ENCODE measurements around the gene MAGIX. TPM values are rescaled to one million over a fixed set of nuclear protein-coding genes. Genes with fewer than 3 reads are reported as not detected.
"Not testable (repeated sequence)": the region's sequence is repeated elsewhere in the genome, so short reads cannot be mapped to it uniquely, and the experiment has no call there.

The MAGIX gene
- total and polyA plus RNA-seq, 9 donors = 0.32 to 22.5 (median 1.7) TPM

DNA sequence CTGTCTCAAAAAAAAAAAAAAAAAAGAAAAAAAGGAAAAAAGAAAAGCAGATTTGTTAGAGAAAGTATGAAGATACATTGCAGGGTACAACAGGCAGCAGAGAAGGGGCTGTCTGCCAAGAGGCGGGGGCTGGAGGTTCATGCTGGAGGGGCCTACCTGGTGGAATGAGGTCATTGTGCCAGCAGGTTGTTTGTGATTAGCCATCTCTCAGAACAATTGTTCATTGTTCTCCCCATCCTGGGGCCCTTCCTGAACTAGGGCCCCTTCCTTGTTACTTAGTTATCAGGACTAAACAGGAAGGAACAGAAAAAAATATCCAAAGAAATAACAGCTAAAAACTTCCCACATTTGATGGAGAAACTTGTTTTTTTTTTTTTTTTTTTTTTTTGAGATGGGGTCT, 25.1 kb upstream of the MAGIX start:
- WGBS, 3 donors = 89 to 96% (median 93%) methylated on average over 1 of the region's 1 CpG
- TF ChIP-seq, protein P1, sequence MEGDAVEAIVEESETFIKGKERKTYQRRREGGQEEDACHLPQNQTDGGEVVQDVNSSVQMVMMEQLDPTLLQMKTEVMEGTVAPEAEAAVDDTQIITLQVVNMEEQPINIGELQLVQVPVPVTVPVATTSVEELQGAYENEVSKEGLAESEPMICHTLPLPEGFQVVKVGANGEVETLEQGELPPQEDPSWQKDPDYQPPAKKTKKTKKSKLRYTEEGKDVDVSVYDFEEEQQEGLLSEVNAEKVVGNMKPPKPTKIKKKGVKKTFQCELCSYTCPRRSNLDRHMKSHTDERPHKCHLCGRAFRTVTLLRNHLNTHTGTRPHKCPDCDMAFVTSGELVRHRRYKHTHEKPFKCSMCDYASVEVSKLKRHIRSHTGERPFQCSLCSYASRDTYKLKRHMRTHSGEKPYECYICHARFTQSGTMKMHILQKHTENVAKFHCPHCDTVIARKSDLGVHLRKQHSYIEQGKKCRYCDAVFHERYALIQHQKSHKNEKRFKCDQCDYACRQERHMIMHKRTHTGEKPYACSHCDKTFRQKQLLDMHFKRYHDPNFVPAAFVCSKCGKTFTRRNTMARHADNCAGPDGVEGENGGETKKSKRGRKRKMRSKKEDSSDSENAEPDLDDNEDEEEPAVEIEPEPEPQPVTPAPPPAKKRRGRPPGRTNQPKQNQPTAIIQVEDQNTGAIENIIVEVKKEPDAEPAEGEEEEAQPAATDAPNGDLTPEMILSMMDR (IDR thresholded peaks at IDR 0.05) = no peak
- no peak for TF ChIP-seq EP300 (IDR thresholded peaks at IDR 0.05)
- no peak for TF ChIP-seq POLR2A (IDR thresholded peaks at IDR 0.05)
- Histone ChIP-seq H3K9me3 (no peaks in the 10 kb centered on the region), H3K27ac (no peak overlapping the region), H3K27me3 (no peaks in the 10 kb centered on the region), H3K36me3 (no peaks in the 10 kb centered on the region), H3K4me1 (ENCODE audit: insufficient read depth) (no peaks in the 10 kb centered on the region), H3K4me3 (no peak overlapping the region)
- DNase-seq = no peak
- intact Hi-C loops (cut with DNase I) = no loop called here

DNA sequence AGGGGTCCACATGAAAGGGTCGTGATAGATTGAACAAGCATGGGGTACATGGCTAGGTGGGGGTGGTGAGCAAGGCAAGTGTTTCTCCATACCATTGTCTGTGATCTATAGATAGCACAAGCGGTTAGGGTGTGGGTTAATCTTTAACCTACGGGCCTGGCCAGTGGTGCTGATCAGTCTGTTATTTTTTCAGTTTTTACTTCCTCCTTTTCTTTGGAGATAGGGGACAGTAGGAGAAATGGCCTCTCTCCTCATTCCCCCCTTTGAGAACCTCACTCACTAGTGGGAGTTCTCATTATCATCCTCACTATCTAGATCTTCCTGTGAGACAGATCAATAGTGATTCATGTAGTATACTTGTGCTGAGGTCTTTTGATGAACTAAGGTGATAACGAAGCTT, 22.8 kb upstream of the MAGIX start:
- TF ChIP-seq POLR2A (IDR thresholded peaks at IDR 0.05) (no peak), EP300 (IDR thresholded peaks at IDR 0.05) (no peak)
- TF ChIP-seq, protein P1 (IDR thresholded peaks at IDR 0.05) = no peak
- no peak for DNase-seq
- no peaks in the 10 kb centered on the region for H3K4me1 ChIP-seq (ENCODE audit: insufficient read depth)
- no peaks in the 10 kb centered on the region for H3K27me3 ChIP-seq
- H3K4me3 ChIP-seq = no peak overlapping the region
- intact Hi-C loops (cut with DNase I) = no loop called here
- 73 to 78% (median 75%) methylated on average over 4 of the region's 4 CpGs for WGBS, 3 donors
- H3K9me3 ChIP-seq = no peaks in the 10 kb centered on the region
- H3K27ac ChIP-seq = no peak overlapping the region
- no peaks in the 10 kb centered on the region for H3K36me3 ChIP-seq

DNA sequence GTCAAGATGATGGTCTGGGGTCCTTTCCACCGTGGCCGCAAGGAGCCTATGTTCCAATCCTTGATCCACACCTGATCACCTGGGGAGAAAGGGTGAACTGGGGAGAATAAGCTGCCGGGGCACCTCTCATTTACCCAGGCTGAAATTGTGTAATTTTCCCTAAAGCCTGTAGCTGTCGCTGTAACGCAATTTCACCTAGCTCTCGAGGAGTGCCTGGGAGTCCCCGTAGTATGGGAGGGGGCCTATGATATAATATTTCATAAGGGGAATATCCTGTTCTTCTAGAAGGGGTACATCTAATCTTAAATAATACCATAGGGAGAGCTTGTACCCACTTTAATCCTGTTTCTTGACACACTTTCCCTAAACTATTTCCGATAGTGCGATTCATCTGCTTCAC, 20.3 kb upstream of the MAGIX start:
- H3K4me1 ChIP-seq (ENCODE audit: insufficient read depth); intact Hi-C loops (cut with DNase I); H3K27me3 ChIP-seq; H3K36me3 ChIP-seq; H3K4me3 ChIP-seq; DNase-seq; H3K9me3 ChIP-seq; H3K27ac ChIP-seq: not testable (repeated sequence)
- WGBS, 3 donors = 42 to 61% (median 49%) methylated on average over 9 of the region's 9 CpGs

DNA sequence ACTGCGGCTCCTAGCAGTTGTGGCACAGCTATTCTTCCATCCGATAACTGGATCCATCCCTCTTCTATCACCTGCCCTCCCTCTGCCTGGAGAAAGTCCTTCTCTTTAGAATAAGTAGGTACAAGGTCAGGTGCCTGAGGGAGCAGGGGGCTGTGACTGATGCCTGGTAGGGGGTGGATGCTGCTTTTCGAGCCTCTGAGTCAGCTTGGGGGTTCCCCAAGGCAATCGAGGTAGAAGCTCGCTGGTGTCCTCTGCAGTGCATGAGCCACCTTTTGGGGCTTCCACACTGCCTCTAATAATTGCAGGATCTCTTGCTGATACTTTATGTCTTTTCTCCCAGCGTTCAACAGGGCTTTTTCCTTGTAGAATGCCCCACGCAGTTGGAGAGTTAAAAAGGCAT, 19.4 kb upstream of the MAGIX start:
- intact Hi-C loops (cut with DNase I); H3K27ac ChIP-seq; DNase-seq; H3K36me3 ChIP-seq; H3K4me1 ChIP-seq (ENCODE audit: insufficient read depth); H3K27me3 ChIP-seq; H3K4me3 ChIP-seq; H3K9me3 ChIP-seq: not testable (repeated sequence)
- WGBS, 3 donors = 73 to 80% (median 75%) methylated on average over 7 of the region's 7 CpGs

DNA sequence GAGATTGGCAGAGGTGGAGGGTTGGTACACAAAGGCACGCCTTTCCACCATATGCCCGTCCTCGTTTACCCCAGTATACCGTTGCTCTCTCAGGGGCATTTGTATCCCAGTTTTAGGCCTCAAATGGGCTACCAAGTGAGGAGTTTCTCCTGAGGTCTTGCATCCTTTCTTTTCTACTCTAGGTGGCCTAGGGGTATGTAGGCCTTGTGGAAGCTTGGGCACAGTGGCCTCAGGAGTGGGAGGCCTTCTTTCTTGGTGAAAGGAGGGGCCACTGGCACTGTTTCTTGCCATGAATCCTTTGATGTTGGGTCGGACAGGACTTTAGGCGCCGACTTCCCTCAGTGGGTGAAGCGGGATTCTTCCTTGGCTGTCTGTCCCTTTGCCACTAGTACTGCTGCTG, 15.3 kb upstream of the MAGIX start:
- Histone ChIP-seq H3K27me3 (no peaks in the 10 kb centered on the region), H3K4me3 (no peak overlapping the region), H3K4me1 (ENCODE audit: insufficient read depth) (no peaks in the 10 kb centered on the region), H3K9me3 (no peaks in the 10 kb centered on the region), H3K27ac (no peak overlapping the region), H3K36me3 (no peaks in the 10 kb centered on the region)
- TF ChIP-seq, protein P1 (IDR thresholded peaks at IDR 0.05) = no peak
- TF ChIP-seq POLR2A (IDR thresholded peaks at IDR 0.05) = no peak
- TF ChIP-seq EP300 (IDR thresholded peaks at IDR 0.05) = no peak
- no peak for DNase-seq
- 80 to 87% (median 86%) methylated on average over 8 of the region's 8 CpGs for WGBS, 3 donors
- intact Hi-C loops (cut with DNase I) = no loop called here

DNA sequence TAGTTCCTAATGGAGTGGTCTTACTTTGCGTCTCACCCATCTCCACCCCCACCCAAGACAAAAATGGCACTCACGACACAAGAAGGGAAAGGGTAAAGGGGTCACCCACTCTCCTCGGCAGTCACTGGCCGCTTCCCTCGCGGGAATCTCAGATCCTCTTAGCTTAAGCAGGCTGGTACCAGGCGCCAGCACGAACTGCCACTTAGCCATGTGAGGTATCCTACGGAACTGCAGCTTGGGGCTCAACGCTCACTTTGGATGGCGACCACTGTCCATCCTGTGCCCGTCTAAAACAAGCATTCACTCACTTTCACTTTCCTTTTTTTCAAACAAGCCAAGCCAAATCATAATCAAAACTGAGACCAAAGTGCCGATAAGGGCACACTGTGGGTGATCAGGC, 14.6 kb upstream of the MAGIX start:
- Histone ChIP-seq H3K27ac (no peak overlapping the region), H3K4me1 (ENCODE audit: insufficient read depth) (no peaks in the 10 kb centered on the region), H3K36me3 (no peaks in the 10 kb centered on the region), H3K27me3 (no peaks in the 10 kb centered on the region), H3K9me3 (no peaks in the 10 kb centered on the region), H3K4me3 (no peak overlapping the region)
- TF ChIP-seq EP300 (IDR thresholded peaks at IDR 0.05) (no peak), POLR2A (IDR thresholded peaks at IDR 0.05) (no peak)
- TF ChIP-seq, protein P1 (IDR thresholded peaks at IDR 0.05) = no peak
- 83 to 88% (median 85%) methylated on average over 13 of the region's 13 CpGs for WGBS, 3 donors
- no peak for DNase-seq
- intact Hi-C loops (cut with DNase I) = no loop called here

DNA sequence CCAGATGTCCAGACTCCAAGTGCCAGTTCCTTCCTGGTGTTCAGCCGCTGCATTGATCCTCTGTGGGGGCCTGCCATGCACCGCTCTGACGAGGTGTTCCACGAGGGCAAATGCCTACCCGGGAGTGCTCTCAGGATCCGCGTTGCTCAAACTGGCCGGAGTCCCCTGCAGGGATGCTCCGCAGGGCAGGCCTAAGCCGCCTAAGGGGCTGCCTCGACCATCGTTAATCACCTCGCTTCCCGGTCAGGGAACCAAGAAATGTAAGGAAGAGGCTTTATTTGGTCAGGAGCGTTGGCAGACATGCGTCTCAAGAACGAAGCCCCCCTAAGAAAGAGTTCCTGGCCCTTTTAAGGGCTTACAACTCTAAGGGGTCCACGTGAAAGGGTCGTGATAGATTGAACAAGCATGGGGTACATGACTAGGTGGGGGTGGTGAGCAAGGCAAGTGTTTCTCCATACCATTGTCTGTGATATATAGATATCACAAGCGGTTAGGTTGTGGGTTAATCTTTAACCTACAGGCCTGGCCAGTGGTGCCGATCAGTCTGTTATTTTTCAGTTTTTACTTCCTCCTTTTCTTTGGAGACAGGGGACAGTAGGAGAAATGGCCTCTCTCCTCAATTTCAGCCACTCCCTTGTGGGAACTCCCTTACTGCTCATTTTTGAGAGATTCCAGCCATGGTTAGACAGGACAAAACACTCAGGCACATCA, 14.0 kb upstream of the MAGIX start:
- 82 to 88% (median 86%) methylated on average over 21 of the region's 21 CpGs for WGBS, 3 donors
- intact Hi-C loops (cut with DNase I); H3K4me3 ChIP-seq; H3K27me3 ChIP-seq; DNase-seq; H3K36me3 ChIP-seq; H3K9me3 ChIP-seq; H3K4me1 ChIP-seq (ENCODE audit: insufficient read depth); H3K27ac ChIP-seq: not testable (repeated sequence)

DNA sequence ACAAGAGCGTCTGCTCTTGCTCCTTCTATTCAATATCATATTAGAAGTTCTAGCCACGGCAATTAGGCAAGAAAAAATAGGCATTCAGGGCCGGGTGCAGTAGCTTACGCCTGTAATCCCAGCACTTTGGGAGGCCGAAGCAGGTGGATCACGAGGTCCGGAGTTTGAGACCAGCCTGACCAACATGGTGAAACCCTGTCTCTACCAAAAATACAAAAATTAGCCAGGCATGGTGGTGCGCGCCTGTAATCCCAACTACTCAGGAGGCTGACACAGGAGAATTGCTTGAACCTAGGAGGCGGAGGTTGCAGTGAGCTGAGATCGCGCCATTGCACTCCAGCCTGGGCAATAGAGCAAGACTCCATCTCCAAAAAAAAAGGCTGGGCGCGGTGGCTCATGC, 13.3 kb upstream of the MAGIX start:
- H3K9me3 ChIP-seq; H3K27ac ChIP-seq; intact Hi-C loops (cut with DNase I); H3K4me3 ChIP-seq; DNase-seq; H3K36me3 ChIP-seq; H3K27me3 ChIP-seq; H3K4me1 ChIP-seq (ENCODE audit: insufficient read depth): not testable (repeated sequence)
- 88 to 96% (median 95%) methylated on average over 14 of the region's 14 CpGs for WGBS, 3 donors
